Measurements from ENCODE around the gene ACTR8. TPM values are rescaled to one million over a fixed set of nuclear protein-coding genes. Genes with fewer than 3 reads are reported as not detected.

Gene ACTR8
- total RNA-seq, 2 donors from 2014 or later = 20.6 to 54.5 TPM

DNA sequence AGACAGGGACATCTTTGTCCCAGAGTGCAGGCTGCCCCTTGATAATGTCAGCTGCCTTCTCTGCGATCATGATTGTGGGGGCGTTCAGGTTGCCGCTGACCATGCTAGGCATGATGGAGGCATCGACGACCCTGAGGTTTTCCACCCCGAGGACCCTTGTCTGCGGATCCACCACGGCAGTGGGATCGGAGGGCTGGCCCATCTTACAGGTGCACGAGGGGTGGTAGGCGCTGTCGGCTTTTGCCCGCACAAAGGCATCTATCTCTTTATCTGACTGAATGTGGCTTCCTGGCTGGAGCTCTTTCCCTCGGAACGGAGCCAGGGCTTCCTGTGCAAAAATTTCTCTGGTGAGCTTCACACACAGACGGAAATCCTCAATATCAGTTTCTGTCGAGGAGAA is 64.1 kb downstream of the ACTR8 start:
- H3K27ac ChIP-seq = no peak overlapping the region
- no peaks in the 10 kb centered on the region for H3K9me3 ChIP-seq
- intact Hi-C loops (cut with DNase I) = no loop called here
- 94% methylated on average over 16 of the region's 17 CpGs for WGBS
- no peak for DNase-seq (ENCODE audit: low spot score)
- no peaks in the 10 kb centered on the region for H3K4me1 ChIP-seq (replicated peaks)
- TF ChIP-seq, protein P1, sequence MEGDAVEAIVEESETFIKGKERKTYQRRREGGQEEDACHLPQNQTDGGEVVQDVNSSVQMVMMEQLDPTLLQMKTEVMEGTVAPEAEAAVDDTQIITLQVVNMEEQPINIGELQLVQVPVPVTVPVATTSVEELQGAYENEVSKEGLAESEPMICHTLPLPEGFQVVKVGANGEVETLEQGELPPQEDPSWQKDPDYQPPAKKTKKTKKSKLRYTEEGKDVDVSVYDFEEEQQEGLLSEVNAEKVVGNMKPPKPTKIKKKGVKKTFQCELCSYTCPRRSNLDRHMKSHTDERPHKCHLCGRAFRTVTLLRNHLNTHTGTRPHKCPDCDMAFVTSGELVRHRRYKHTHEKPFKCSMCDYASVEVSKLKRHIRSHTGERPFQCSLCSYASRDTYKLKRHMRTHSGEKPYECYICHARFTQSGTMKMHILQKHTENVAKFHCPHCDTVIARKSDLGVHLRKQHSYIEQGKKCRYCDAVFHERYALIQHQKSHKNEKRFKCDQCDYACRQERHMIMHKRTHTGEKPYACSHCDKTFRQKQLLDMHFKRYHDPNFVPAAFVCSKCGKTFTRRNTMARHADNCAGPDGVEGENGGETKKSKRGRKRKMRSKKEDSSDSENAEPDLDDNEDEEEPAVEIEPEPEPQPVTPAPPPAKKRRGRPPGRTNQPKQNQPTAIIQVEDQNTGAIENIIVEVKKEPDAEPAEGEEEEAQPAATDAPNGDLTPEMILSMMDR (IDR thresholded peaks at IDR 0.05) = no peak
- TF ChIP-seq POLR2AphosphoS5 (IDR thresholded peaks at IDR 0.05) (no peak), POLR2A (IDR thresholded peaks at IDR 0.05) (no peak)
- no peaks in the 10 kb centered on the region for H3K27me3 ChIP-seq (replicated peaks; ENCODE audit: insufficient read depth)
- no peak overlapping the region for H3K4me3 ChIP-seq
- H3K36me3 ChIP-seq = peaks cover 0 to 10% of the 10 kb centered on the region in 2 donors

DNA sequence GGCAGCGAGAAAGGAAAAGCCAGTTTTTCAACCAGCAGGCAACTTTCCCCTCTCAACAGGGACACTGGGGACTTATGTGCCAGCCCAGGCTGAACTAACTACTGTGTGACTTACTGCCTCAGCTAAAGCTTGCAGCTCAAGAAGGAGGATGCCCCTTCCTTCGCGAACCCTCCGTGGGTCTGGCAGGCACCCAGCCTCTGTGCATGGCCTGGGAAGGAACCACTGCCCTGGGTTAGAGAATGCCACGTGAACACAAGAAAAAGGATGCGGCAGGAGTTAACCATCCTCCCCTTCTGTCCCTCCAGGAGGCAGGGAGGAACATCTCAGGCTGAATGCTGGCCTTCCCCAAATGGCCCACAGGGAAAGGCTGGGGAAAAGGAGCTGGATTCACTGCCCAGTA is 64.7 kb downstream of the ACTR8 start:
- no peaks in the 10 kb centered on the region for H3K27me3 ChIP-seq (replicated peaks; ENCODE audit: insufficient read depth)
- no peak overlapping the region for H3K27ac ChIP-seq
- H3K36me3 ChIP-seq = peaks cover 0 to 10% of the 10 kb centered on the region in 2 donors
- intact Hi-C loops (cut with DNase I) = no loop called here
- H3K4me3 ChIP-seq = no peak overlapping the region
- no peaks in the 10 kb centered on the region for H3K9me3 ChIP-seq
- DNase-seq (ENCODE audit: low spot score) = no peak
- TF ChIP-seq POLR2A (IDR thresholded peaks at IDR 0.05) = no peak
- no peak for TF ChIP-seq POLR2AphosphoS5 (IDR thresholded peaks at IDR 0.05)
- TF ChIP-seq, protein P1 (IDR thresholded peaks at IDR 0.05) = no peak
- 85% methylated on average over 6 of the region's 6 CpGs for WGBS
- H3K4me1 ChIP-seq (replicated peaks) = no peaks in the 10 kb centered on the region

Other genes starting within 250 kb of the ACTR8 start
- 10 to 100 TPM; 40.2 to 43.9 TPM for gene CHDH, start 35.7 kb downstream of the ACTR8 start, total RNA-seq
- gene IL17RB, start 35.6 kb downstream of the ACTR8 start, total RNA-seq = 10 to 100 TPM in 1 of 2 donors, 1 to 10 TPM in 1; 6.0 to 14.3 TPM
- gene SELENOK, start 9.7 kb upstream of the ACTR8 start, total RNA-seq = 10 to 100 TPM; 48.5 to 51.1 TPM
- 1 to 10 TPM; 1.1 to 5.9 TPM for gene CACNA2D3, start 240.4 kb upstream of the ACTR8 start, total RNA-seq

Data from prostate gland (tissue), 2 donors.